Panc1 (cell line): ENCODE results near the gene CCNG2. TPM values are rescaled to one million over a fixed set of nuclear protein-coding genes. Genes with fewer than 3 reads are reported as not detected.

ENCODE experiments used
- ATAC-seq: fragments of 200-7000 bp; cut with Tn5 transposase; 2 replicates; pipeline ENCODE4 v1.9.1; 2020; ENCODE audit warnings: mild to moderate bottlenecking, moderate library complexity
- BruUV-seq: library from RNA; stranded (reverse); fragments of 400-500 nt; replicated peaks from 2 replicates; lab custom pipeline; 2021; lab: Mats Ljungman, UMichigan
- CTCF ChIA-PET: fragments of 300-600 bp; sonication (Branson Sonifier 250); formaldehyde crosslinking; loops from one replicate; lab custom pipeline; 2022; ENCODE audit warnings: antibody characterized with exemption; lab: Charles Lee
- POLR2A ChIA-PET: fragments of 300-600 bp; sonication (Branson Sonifier 250); formaldehyde crosslinking; loops from one replicate; lab custom pipeline; 2022; ENCODE audit warnings: antibody characterized with exemption; lab: Charles Lee
- DNase-seq: peaks from one replicate; pipeline ENCODE4 v3.0.0-alpha.2; 2010; ENCODE audit warnings: low read depth, low spot score
- H3K27ac ChIP-seq: 2 replicates; pipeline ENCODE4 v1.5.1; 2011; ENCODE audit warnings: mild to moderate bottlenecking, low read length, inconsistent platforms
- H3K27me3 ChIP-seq: fragments of 200-500 bp; sonication (Bioruptor generic); 2 replicates; pipeline ENCODE4 v1.6.0; 2014; ENCODE audit warnings: low read length, inconsistent platforms; ENCODE audit not compliant: control insufficient read depth, insufficient read depth
- H3K36me3 ChIP-seq: fragments of 200-500 bp; sonication (Bioruptor generic); 2 replicates; pipeline ENCODE4 v1.5.1; 2014; ENCODE audit warnings: inconsistent platforms, mild to moderate bottlenecking, low read length, moderate library complexity; ENCODE audit not compliant: control insufficient read depth, insufficient read depth
- H3K4me1 ChIP-seq: 2 replicates; pipeline ENCODE4 v1.5.1; 2011; ENCODE audit warnings: inconsistent platforms, mild to moderate bottlenecking, low read length, moderate library complexity; ENCODE audit not compliant: control insufficient read depth, insufficient read depth
- H3K4me3 ChIP-seq, 2 experiments: 2 replicates each; pipeline ENCODE4 v1.5.1; 2011 to 2012; ENCODE audit warnings: low read depth in 2 of 2, low read length in 2 of 2, mild to moderate bottlenecking in 2 of 2, inconsistent platforms in 1 of 2, moderate library complexity in 1 of 2
- H3K9me3 ChIP-seq: fragments of 200-500 bp; sonication (Bioruptor generic); 2 replicates; pipeline ENCODE4 v1.5.1; 2014; ENCODE audit warnings: low read depth, mild to moderate bottlenecking, inconsistent platforms, low read length, moderate library complexity; ENCODE audit not compliant: control insufficient read depth, insufficient read depth
- CTCF ChIP-seq: fragments of 450-650 bp; IDR thresholded peaks from 2 replicates; pipeline ENCODE4 v1.5.1; 2017; ENCODE audit warnings: mild to moderate bottlenecking
- POLR2AphosphoS5 ChIP-seq: IDR thresholded peaks from 2 replicates; pipeline ENCODE4 v1.6.1; 2012; ENCODE audit warnings: mild to moderate bottlenecking, low read depth, low read length, moderate library complexity
- REST ChIP-seq, 2 experiments: IDR thresholded peaks; 2 replicates each; pipeline ENCODE4 v1.6.1; 2011 to 2012; ENCODE audit warnings: low read depth in 2 of 2, control low read depth in 1 of 2, low read length in 1 of 2, mild to moderate bottlenecking in 1 of 2, moderate library complexity in 1 of 2; ENCODE audit not compliant: insufficient read depth in 1 of 2
- SIN3A ChIP-seq: IDR thresholded peaks from 2 replicates; pipeline ENCODE4 v1.6.1; 2012; ENCODE audit warnings: low read depth, mild to moderate bottlenecking, low read length, moderate library complexity, borderline replicate concordance; ENCODE audit not compliant: insufficient read depth
- TCF7L2 ChIP-seq: IDR thresholded peaks from 2 replicates; pipeline ENCODE4 v1.6.1; 2011; ENCODE audit warnings: mild to moderate bottlenecking, low read depth, low read length, inconsistent platforms
- in situ Hi-C: cut with HindIII; loops from 2 replicates; pipeline ENCODE4 v1.10.0; 2016; ENCODE audit warnings: low sequenced_read_pairs, low pct_unique_long_range_greater_than_20kb
- intact Hi-C: fragments of 100-400 bp; cut with micrococcal nuclease; formaldehyde crosslinking; loops from one replicate; pipeline ENCODE4 v1.10.0; 2022; ENCODE audit not compliant: unreplicated experiment
- total RNA-seq: library from RNA; stranded (reverse); gene quantifications from one replicate; pipeline ENCODE4 v1.2.1, GENCODE V29; 2021; ENCODE audit not compliant: unreplicated experiment

CCNG2 gene
- total RNA-seq, 1 experiment from 2014 or later = 18.4 TPM

- Histone ChIP-seq H3K9me3 (no peaks in the 10 kb centered on the region), H3K4me3 (no peak overlapping the region), H3K36me3 (peaks cover 4% of the 10 kb centered on the region; the same call in 1 of the 2 replicates), H3K4me1 (no peaks in the 10 kb centered on the region), H3K27ac (no peak overlapping the region), H3K27me3 (no peaks in the 10 kb centered on the region)
- POLR2A ChIA-PET = no interaction called here
- TF ChIP-seq POLR2AphosphoS5 (no peak), REST (IDR thresholded peaks at IDR 0.05; ENCODE audit: insufficient read depth in 1 of 2, low read depth in 2 of 2, low read length in 1 of 2) (no peak)
- intact Hi-C loops = no loop called here
- ATAC-seq = no peak
- in situ Hi-C loops = no loop called here
- no peak for DNase-seq
- CTCF ChIA-PET = no interaction called here
- BruUV-seq = no TSS peak
These were observed 12.5 kb downstream of the CCNG2 start for GRCh38 chr4:77169481-77169880.

GRCh38 chr4:77170926-77171325 is 13.9 kb downstream of the CCNG2 start:
- no peak for DNase-seq
- Histone ChIP-seq H3K4me1 (no peaks in the 10 kb centered on the region), H3K27ac (no peak overlapping the region), H3K36me3 (no peaks in the 10 kb centered on the region), H3K9me3 (no peaks in the 10 kb centered on the region), H3K4me3 (no peak overlapping the region), H3K27me3 (no peaks in the 10 kb centered on the region)
- POLR2A ChIA-PET = no interaction called here
- intact Hi-C loops = no loop called here
- CTCF ChIA-PET = no interaction called here
- in situ Hi-C loops = no loop called here
- no peak for TF ChIP-seq CTCF
- no peak for TF ChIP-seq POLR2AphosphoS5
- no peak for TF ChIP-seq TCF7L2
- TF ChIP-seq REST (IDR thresholded peaks at IDR 0.05; ENCODE audit: insufficient read depth in 1 of 2, low read depth in 2 of 2, low read length in 1 of 2) = no peak
- TF ChIP-seq SIN3A = no peak
- ATAC-seq = no peak
- BruUV-seq = no TSS peak
